GM12878 (cell line): ENCODE results near the gene TRPC4. TPM values are rescaled to one million over a fixed set of nuclear protein-coding genes. Genes with fewer than 3 reads are reported as not detected.

Source experiments
- ATAC-seq: fragments of 200-7000 bp; cut with Tn5 transposase; 3 replicates; pipeline ENCODE4 v1.9.1; 2020; ENCODE audit warnings: mild to moderate bottlenecking, moderate library complexity
- BruUV-seq: library from RNA; stranded (reverse); fragments of 400-500 nt; replicated peaks from 2 replicates; lab custom pipeline; 2021; lab: Mats Ljungman, UMichigan
- CTCF ChIA-PET: fragments of 300-600 bp; sonication (Branson Sonifier 250); formaldehyde crosslinking; extraction: SDS; loops from one replicate; lab custom pipeline; 2021; ENCODE audit warnings: inconsistent platforms; lab: Yijun Ruan, JAX
- POLR2A ChIA-PET: fragments of 350-600 bp; formaldehyde crosslinking; extraction: SDS; loops from one replicate; lab custom pipeline; 2021; ENCODE audit warnings: inconsistent platforms; lab: Charles Lee
- RAD21 ChIA-PET: fragments of 300-600 bp; sonication (Branson Sonifier 250); formaldehyde crosslinking; loops from one replicate; lab custom pipeline; 2023; ENCODE audit warnings: antibody characterized with exemption; ENCODE audit not compliant: unreplicated experiment; lab: Charles Lee
- SMC1A ChIA-PET: fragments of 300-600 bp; sonication (Branson Sonifier 250); formaldehyde crosslinking; loops from one replicate; lab custom pipeline; 2023; ENCODE audit not compliant: unreplicated experiment, uncharacterized antibody; lab: Charles Lee
- DNase-seq: peaks from one replicate; pipeline ENCODE4 v3.0.0-alpha.2; 2011; ENCODE audit warnings: low read depth, low spot score
- FAIRE-seq: peaks from 3 replicates; lab custom pipeline; 2011; peaks lifted over from hg19 to GRCh38; lab: Jason Lieb, UNC
- H2AFZ ChIP-seq: 2 replicates; pipeline ENCODE4 v1.6.0; 2011; ENCODE audit warnings: low read depth, low read length, control low read depth; ENCODE audit not compliant: control insufficient read depth
- H3K27ac ChIP-seq: 2 replicates; pipeline ENCODE4 v1.5.1; 2011; ENCODE audit warnings: control low read depth; ENCODE audit not compliant: control insufficient read depth, insufficient read depth
- H3K27me3 ChIP-seq, 2 experiments: replicated peaks in 1 of 2; 2 replicates each; pipeline versions ENCODE4 v1.6.0 to v1.6.1; 2011; ENCODE audit warnings: low read length in 1 of 2; ENCODE audit not compliant: control insufficient read depth in 2 of 2, insufficient read depth in 2 of 2
- H3K36me3 ChIP-seq, 2 experiments: 2 replicates each; pipeline ENCODE4 v1.5.1; 2011; ENCODE audit warnings: low read length in 1 of 2; ENCODE audit not compliant: control insufficient read depth in 2 of 2, insufficient read depth in 2 of 2
- H3K4me1 ChIP-seq: 2 replicates; pipeline ENCODE4 v1.6.1; 2011; ENCODE audit warnings: mild to moderate bottlenecking, low read length, moderate library complexity, mixed read lengths; ENCODE audit not compliant: control insufficient read depth, insufficient read depth
- H3K4me2 ChIP-seq: 2 replicates; pipeline ENCODE4 v1.6.0; 2011; ENCODE audit warnings: control low read depth; ENCODE audit not compliant: control insufficient read depth, insufficient read depth
- H3K4me3 ChIP-seq: fragments of 200-600 bp; sonication (generic); 2 replicates; pipeline ENCODE4 v1.5.1; 2016
- H3K79me2 ChIP-seq: 2 replicates; pipeline ENCODE4 v1.6.0; 2011; ENCODE audit warnings: low read length; ENCODE audit not compliant: control insufficient read depth, insufficient read depth
- H3K9ac ChIP-seq: 2 replicates; pipeline ENCODE4 v1.8.0; 2011; ENCODE audit warnings: low read length, control low read depth, mixed read lengths; ENCODE audit not compliant: control insufficient read depth, insufficient read depth
- H3K9me3 ChIP-seq: replicated peaks from 3 replicates; pipeline ENCODE4 v1.5.1; 2011; ENCODE audit warnings: mild to moderate bottlenecking, low read length; ENCODE audit not compliant: control insufficient read depth, insufficient read depth
- H4K20me1 ChIP-seq: 2 replicates; pipeline ENCODE4 v1.6.0; 2011; ENCODE audit not compliant: control insufficient read depth, insufficient read depth
- CBX3 ChIP-seq: fragments of 200-600 bp; sonication (generic); IDR thresholded peaks from 2 replicates; pipeline ENCODE4 v1.6.1; 2016; ENCODE audit warnings: low read depth, borderline replicate concordance
- CEBPZ ChIP-seq: fragments of 150-350 bp; IDR thresholded peaks from 2 replicates; pipeline ENCODE4 v1.6.1; 2016; ENCODE audit warnings: low read depth, low read length
- CTCF ChIP-seq, 3 experiments: IDR thresholded peaks in 2 of 3; conservative IDR thresholded peaks in 1 of 3; 2 replicates each; pipeline ENCODE4 v1.5.1; 2011; ENCODE audit warnings: low read depth in 3 of 3, low read length in 3 of 3, mild to moderate bottlenecking in 3 of 3, control low read depth in 2 of 3, moderate library complexity in 2 of 3, inconsistent platforms in 1 of 3, mixed read lengths in 1 of 3; ENCODE audit not compliant: control insufficient read depth in 2 of 3, insufficient read depth in 1 of 3; ENCODE audit errors: extremely low read depth in 1 of 3
- E2F8 ChIP-seq: fragments of 450-650 bp; IDR thresholded peaks from 2 replicates; pipeline ENCODE4 v1.6.1; 2018; ENCODE audit warnings: mild to moderate bottlenecking, low read depth, moderate library complexity; ENCODE audit not compliant: partially characterized antibody
- POU2F2 ChIP-seq: IDR thresholded peaks from 3 replicates; pipeline ENCODE4 v1.6.1; 2011; ENCODE audit warnings: low read depth, mild to moderate bottlenecking, low read length, borderline replicate concordance
- RAD21 ChIP-seq: IDR thresholded peaks from 2 replicates; pipeline ENCODE4 v1.6.1; 2011; ENCODE audit warnings: mild to moderate bottlenecking, low read depth, low read length, moderate library complexity; ENCODE audit not compliant: insufficient read depth
- RUNX3 ChIP-seq: IDR thresholded peaks from 2 replicates; pipeline ENCODE4 v1.6.1; 2012; ENCODE audit warnings: low read length, inconsistent platforms
- SMC3 ChIP-seq: IDR thresholded peaks from 2 replicates; pipeline ENCODE4 v1.6.1; 2011; ENCODE audit warnings: low read length, improper control_type of control experiment, borderline replicate concordance
- WGBS: methylation state at CpG from one replicate; pipeline ENCODE4 v1.1.6; 2016; ENCODE audit warnings: low lambda C conversion rate; ENCODE audit not compliant: insufficient replicate concordance, insufficient coverage; ENCODE audit errors: missing lambda C conversion rate; 5-methylcytosine and 5-hydroxymethylcytosine counted together
- in situ Hi-C: fragments of 300-500 bp; cut with MboI; formaldehyde crosslinking; loops from 9 replicates; pipeline ENCODE4 v1.14.3; 2018; ENCODE audit warnings: mixed read lengths
- intact Hi-C: fragments of 100-400 bp; cut with micrococcal nuclease; formaldehyde crosslinking; loops from one replicate; pipeline ENCODE4 v1.14.2; 2022; ENCODE audit not compliant: unreplicated experiment
- polyA plus RNA-seq, 11 experiments: library from polyadenylated mRNA; depleted of rRNA in 4 of 11; unstranded in 6 of 11; stranded (reverse) in 5 of 11; fragments of >200 nt; fragmentation: Nextera tagmentation in 4 of 11; fragmentation: Illumina TruSeq in 1 of 11; extraction: Ambion mirVana in 4 of 11; extraction: Trizol in 1 of 11; gene quantifications; 1 replicate in 1 of 11; 2 replicates in 10 of 11; pipeline versions ENCODE4 v1.2.1 to v1.2.3, GENCODE V29; 2011 to 2016; ENCODE audit warnings: inconsistent platforms in 2 of 11, missing spikeins in 2 of 11, low read depth in 1 of 11
- total RNA-seq, 4 experiments: library from RNA; depleted of rRNA in 3 of 4; stranded (reverse); fragments of >200 nt in 3 of 4; fragmentation: Illumina TruSeq in 1 of 4; extraction: Trizol in 1 of 4; gene quantifications; 2 replicates each; pipeline versions ENCODE4 v1.2.1 to v1.2.3, GENCODE V29; 2013 to 2021

TRPC4 gene
- total and polyA plus RNA-seq, 10 of the 15 experiments (the other 5 are each of a cell fraction or from before 2014, with no cell fraction given) = not detected

GRCh38 chr13:37602733-37603381 is 266.7 kb downstream of the TRPC4 start:
- Histone ChIP-seq H3K9ac (no peak overlapping the region), H3K4me1 (no peaks in the 10 kb centered on the region), H3K27me3 (no peaks in the 10 kb centered on the region), H2AFZ (no peak overlapping the region), H3K4me3 (no peak overlapping the region), H3K4me2 (no peak overlapping the region), H3K9me3 (no peaks in the 10 kb centered on the region), H3K27ac (no peak overlapping the region), H3K79me2 (no peaks in the 10 kb centered on the region), H3K36me3 (no peaks in the 10 kb centered on the region)
- ChIA-PET CTCF (interaction anchor here (0.6 to 1.8 kb wide), 4 partner anchors 9 to 491 kb away, joined by 3 to 4 read pairs (median 3); no protein-coding TSS in a partner anchor), RAD21 (no interaction called here), POLR2A (no interaction called here), SMC1A (interaction anchor here (1.4 kb wide), 1 partner anchor 532 kb away, joined by 3 read pairs; no protein-coding TSS in a partner anchor)
- no peak for DNase-seq
- BruUV-seq = no TSS peak
- ATAC-seq = no peak
- no peak for FAIRE-seq
- intact Hi-C loops = loop anchor here (5.0 kb wide), 1 partner anchor 496 kb away; the partner anchor contains the start of gene CSNK1A1L
- WGBS = 12% methylated on average over 5 of the region's 5 CpGs
- in situ Hi-C loops = loop anchor here (10.0 kb wide), 1 partner anchor 518 kb away; no protein-coding TSS in a partner anchor
- TF ChIP-seq SMC3 (peak; percentile 27; the same call in 1 of the 2 replicates), CTCF (IDR thresholded peaks at IDR 0.05 in 2 of 3, conservative IDR thresholded peaks at IDR 0.05 in 1 of 3; ENCODE audit: control insufficient read depth in 2 of 3, extremely low read depth in 1 of 3, insufficient read depth in 1 of 3, low read depth in 3 of 3, low read length in 3 of 3) (peak in 1 of 3 experiments; percentile 15; a peak in 1 of 6 replicates), E2F8 (no peak), CEBPZ (no peak), RAD21 (peak; percentile 21; the same call in 1 of the 2 replicates), POU2F2 (no peak), RUNX3 (no peak), CBX3 (no peak)
- TF ChIP-seq, all 136 proteins: peak for 3
- no peaks in the 10 kb centered on the region for H4K20me1 ChIP-seq
